Measurements from ENCODE around the gene GALNT14. TPM values are rescaled to one million over a fixed set of nuclear protein-coding genes. Genes with fewer than 3 reads are reported as not detected.

GALNT14 gene
- total RNA-seq: 16.0 TPM

GRCh38 chr2:31138037-31138962, at the start of gene GALNT14:
Gene GALNT14, minus strand, starts transcription at chr2:31138440. Its CDS starts 354 bp downstream, at chr2:31138086.

Other genes with a start within 250 kb of the GALNT14 start
- gene CAPN14, start 79.1 kb upstream of the GALNT14 start, total RNA-seq: 4.1 TPM
- 10.3 TPM for gene EHD3, start 95.7 kb upstream of the GALNT14 start, total RNA-seq

All from parietal lobe (tissue), 1 donor.